NCI-H2196 treated with DMSO at 0.1 percent for 48 hours (cell line): ENCODE data around the gene AGAP1.

Experiments used
- DNase-seq: peaks from one replicate; lab custom pipeline; 2025; ENCODE audit not compliant: unreplicated experiment; lab: John Stamatoyannopoulos, UW

The AGAP1 gene

GRCh38 chr2:236161531-236161930 lies 667.7 kb downstream of the AGAP1 start:
- no peak for DNase-seq

GRCh38 chr2:236162031-236162845 lies 668.4 kb downstream of the AGAP1 start:
- DNase-seq = no peak

- no peak for DNase-seq
Observed at GRCh38 chr2:236162882-236163470, 669.1 kb downstream of the AGAP1 start.

GRCh38 chr2:236163471-236164200 lies 669.8 kb downstream of the AGAP1 start:
- DNase-seq = no peak

- no peak for DNase-seq
Observed at GRCh38 chr2:236164201-236164924, 670.5 kb downstream of the AGAP1 start.

GRCh38 chr2:236164925-236165841 lies 671.3 kb downstream of the AGAP1 start:
- no peak for DNase-seq

- DNase-seq = no peak
Observed at GRCh38 chr2:236165842-236166795, 672.3 kb downstream of the AGAP1 start.

GRCh38 chr2:236166796-236167296 lies 673.0 kb downstream of the AGAP1 start:
- DNase-seq = no peak

GRCh38 chr2:236167297-236168109 lies 673.7 kb downstream of the AGAP1 start:
- DNase-seq = no peak

- DNase-seq = peak; percentile 77
Observed at GRCh38 chr2:236168110-236169080, 674.6 kb downstream of the AGAP1 start, which contains the start of gene GBX2. Gene GBX2 (minus strand): TSS chr2:236168386. CDS start chr2:236167971, 415 bp downstream.

GRCh38 chr2:236169151-236169721 lies 675.4 kb downstream of the AGAP1 start:
- DNase-seq = no peak

GRCh38 chr2:236169741-236170589 lies 676.1 kb downstream of the AGAP1 start:
- DNase-seq = no peak

GRCh38 chr2:236170590-236171165 lies 676.8 kb downstream of the AGAP1 start:
- no peak for DNase-seq

- no peak for DNase-seq
Observed at GRCh38 chr2:236171181-236171679, 677.4 kb downstream of the AGAP1 start.

- DNase-seq = no peak
Observed at GRCh38 chr2:236171680-236172254, 677.9 kb downstream of the AGAP1 start.
